CD4-positive, alpha-beta T cell treated with Interferon alpha-2 for 1 hour (primary cell): ENCODE data around the gene NR1D1.
A peak's percentile ranks its signal among the peaks of the same experiment; 100 is the strongest.

ENCODE experiments used
- DNase-seq, 2 donors: peaks; one replicate each; pipeline ENCODE4 v3.0.0-alpha.2; 2020 to 2022

Gene NR1D1

DNA sequence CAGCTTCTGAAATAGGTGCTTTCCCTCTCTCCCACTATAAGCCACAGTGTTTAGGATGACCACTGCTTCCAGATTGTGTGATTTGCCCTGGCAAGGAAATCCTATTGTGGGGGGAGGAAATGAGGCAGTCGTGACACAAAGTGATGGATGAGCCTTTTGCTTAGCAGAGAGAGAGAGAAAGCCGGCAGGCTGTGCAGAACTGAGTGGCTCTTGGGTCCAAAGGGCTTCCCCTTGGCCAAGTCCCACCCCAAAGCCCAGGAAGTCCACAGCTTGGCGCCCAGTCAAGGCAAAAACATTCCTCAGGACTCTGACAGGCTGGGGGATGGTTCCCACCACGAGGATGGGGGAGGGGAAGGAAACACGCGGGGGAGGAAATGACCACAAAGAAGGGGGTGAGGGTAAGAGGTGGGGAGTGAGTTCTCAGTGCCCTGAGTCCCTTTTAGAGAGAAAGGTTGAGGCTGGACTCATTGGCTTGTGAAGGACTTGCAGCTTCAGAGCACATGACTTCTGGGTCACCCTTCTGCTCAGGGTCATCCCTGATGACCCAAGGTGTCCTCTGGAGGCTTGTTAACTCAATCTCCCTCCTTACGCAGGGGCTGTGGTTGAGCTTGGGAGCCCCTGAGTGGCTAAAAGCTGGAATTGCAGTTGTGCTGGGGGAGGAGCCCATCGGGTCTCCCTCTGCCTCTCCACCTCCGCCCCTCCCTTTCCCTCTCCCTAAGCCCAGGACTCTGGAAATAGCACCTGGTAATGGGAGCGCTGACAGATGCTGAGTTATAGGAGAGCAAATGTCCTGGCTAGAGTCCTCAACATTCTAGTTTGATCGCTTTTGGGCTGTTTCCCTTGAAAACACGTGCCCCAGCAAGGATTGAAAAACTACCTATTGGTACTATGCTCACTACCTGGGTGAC lies 11.1 kb upstream of the NR1D1 start:
- peak; percentile 75 to 78 for DNase-seq

DNA sequence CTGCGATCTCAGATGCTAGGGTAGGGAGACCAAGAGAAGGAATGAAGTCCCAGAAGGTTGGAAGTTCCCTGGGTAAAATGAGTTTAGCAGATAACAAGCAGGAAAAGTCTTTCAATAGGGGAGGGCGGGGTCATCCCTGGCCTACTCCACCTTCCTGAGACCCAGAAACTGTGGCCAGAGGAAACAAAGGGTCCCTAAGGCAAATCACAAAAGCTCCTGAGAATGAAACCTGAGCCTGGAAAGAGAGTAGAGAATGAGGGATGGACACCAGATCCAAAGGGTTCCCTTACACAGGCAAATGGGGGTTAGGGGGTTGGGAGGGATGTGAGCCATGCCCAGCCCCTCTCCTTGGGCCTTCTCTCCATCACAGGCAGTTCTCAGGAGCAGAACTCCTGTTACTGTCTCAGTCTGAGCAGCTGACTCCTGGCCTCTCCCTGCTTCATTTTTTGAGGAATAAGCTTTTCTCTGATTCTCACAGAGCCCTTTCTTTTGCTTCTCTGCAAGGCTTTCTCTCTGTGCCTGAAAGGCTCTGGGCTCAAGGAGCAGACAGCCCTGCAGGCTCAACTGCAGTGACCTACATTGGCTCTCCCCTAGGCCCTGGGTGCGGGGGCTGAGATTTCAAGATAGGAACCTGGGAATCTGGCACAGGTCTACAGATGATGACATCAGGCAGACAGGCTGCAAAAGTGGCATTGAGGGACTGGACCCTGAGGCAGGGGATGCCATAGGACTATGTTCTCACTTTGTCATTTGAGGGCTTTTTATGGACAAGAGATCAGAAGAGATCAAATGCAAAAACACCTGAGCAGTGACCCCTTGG lies 9.8 kb upstream of the NR1D1 start:
- no peak for DNase-seq

DNA sequence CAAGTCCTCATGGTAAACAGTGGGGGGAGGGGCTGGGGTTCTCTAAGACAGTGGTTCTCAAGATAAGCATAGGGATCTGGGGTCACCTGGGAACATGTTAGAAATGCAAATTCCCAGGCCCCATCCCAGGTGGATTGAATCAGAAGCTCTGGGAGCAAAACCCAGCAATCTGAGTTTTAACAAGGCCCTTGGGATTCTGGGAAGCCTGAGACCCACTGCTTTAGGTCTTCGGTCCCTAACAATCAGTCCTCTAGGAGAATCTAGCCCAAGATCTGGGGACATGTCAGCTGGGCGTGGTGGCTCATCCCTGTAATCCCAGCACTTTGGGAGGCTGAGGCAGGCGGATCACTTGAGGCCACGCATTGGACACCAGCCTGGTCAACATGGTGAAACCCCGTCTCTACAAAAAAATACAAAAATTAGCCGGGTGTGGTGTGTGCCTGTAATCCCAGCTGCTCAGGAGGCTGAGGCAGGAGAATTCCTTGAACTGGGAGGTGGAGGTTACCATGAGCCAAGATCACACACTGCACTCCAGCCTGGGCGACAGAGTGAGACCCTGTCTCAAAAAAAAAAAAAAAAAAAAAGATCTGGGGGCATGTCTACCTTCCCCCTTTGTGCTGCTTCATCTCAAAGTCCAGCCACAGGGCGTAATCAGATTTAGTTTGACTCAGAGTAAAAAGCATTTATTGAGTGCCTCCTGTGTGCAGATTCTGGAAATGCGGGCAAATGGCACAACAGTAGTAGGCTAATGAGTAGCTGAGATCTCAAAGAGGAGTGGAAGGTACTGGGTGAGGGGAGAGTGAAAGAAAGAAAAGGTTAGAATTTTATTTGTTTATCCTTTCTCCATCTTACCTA lies 8.8 kb upstream of the NR1D1 start:
- DNase-seq: peak in 1 of 2 donors; percentile 36

DNA sequence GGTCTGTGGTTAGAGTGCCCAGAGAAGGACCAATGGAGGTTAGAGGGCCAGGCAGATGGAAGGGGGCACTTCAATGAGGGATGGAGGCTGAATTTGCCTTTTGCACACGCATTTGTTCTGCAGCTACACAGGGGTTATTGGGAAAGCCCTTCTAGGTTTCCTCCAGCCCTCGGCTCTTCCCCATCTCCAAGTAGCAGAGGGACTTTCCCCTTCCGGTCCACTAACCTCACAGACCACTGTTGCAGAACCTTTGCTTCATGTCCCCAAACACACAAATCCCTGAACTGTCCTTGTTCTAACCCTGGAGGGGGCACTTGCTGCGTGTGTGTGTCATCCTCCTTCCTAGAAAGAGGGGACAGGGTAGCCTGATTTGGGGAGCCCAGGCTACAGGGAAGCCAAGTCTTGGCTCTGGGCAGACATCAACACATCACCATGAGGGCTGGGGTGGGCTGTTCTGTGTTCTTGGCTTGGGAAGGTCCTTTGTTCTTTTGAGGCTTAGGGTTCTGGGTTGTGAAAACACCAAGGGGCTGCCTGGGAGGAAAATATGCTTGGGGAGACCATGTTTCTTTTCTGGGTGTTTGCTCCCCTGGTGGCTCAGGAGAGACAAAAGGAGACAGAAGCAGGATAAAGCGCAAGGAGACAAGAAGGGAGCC lies 7.3 kb upstream of the NR1D1 start:
- peak in 1 of 2 donors; percentile 32 for DNase-seq

DNA sequence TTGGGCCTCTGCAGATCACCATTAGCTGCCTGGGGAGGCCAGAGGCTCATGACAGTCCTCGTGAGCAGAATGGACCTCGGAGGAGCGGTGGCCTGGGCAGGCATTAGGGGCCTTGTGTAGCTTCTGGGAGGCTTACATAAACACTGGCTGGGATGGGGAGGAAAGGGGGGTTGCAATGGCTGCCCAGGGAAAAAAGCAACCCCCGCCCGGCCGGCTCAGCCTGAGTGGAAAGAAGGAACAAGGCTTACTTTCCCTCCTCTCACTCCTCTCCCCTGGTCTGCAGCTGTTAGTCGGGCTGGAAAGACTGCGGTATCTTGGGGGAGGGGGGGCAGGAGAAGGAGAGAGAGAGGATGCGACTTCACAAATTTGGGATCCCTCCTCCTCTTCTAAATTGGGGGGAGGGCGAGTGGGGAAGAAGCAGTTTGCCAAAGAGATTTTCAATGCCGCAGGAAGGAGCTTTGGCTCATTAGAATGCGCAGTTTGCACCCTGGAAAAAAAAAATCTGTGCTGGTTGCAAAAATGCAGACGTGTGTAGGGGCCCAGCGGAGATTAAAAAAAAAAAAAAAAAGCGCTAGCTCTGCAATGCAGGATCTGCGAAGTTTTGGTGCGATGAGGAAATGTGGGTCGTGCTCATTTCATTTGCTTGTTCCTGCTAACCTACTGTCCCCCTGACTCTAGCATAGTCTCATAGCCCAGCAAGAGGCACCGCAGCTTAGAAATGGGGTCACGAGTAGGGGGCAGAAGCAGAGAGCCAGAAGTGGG lies 6.6 kb upstream of the NR1D1 start:
- no peak for DNase-seq

DNA sequence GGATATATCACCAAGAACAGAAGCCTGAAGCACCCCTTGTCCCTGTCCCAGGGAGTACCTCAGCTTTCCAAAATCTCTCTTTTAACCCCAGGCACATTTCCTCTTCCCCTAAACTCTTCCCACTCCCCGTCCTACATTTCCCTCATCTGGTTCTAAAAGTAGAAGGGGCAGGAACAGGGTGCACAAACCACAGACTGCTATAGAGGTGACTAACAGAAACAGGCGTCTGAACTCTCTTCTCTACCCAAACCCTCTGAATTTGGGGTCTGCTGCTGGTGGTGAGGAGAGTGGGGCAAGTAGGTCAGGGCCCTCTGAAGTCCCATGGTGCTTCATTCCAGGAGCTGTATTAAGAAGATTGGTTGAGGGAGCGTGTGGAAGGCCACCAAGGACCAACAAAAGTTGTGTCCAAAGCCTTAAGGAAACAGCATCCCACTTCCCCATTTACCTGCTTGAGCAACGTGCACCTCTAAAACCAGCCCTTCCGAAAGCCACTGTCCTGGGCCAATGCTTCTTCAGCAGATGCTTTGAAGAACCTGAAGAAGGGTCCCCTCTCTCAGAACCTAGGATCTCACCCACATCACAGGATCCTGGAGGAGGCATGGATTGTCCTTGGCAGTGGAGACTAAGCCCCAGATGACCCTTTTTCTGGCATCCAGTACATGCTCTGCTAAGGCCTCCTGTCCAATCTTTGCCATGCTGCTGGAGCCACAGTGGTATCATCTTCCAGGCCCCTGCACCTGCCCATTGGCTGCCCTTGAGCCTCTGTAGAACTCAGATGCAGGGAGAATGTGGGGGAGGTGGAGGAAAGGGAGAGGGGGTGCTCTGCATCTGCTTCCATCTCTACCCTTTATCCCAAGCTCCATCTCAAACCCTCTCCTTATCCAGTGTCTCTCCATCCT lies 5.7 kb upstream of the NR1D1 start:
- DNase-seq: no peak

DNA sequence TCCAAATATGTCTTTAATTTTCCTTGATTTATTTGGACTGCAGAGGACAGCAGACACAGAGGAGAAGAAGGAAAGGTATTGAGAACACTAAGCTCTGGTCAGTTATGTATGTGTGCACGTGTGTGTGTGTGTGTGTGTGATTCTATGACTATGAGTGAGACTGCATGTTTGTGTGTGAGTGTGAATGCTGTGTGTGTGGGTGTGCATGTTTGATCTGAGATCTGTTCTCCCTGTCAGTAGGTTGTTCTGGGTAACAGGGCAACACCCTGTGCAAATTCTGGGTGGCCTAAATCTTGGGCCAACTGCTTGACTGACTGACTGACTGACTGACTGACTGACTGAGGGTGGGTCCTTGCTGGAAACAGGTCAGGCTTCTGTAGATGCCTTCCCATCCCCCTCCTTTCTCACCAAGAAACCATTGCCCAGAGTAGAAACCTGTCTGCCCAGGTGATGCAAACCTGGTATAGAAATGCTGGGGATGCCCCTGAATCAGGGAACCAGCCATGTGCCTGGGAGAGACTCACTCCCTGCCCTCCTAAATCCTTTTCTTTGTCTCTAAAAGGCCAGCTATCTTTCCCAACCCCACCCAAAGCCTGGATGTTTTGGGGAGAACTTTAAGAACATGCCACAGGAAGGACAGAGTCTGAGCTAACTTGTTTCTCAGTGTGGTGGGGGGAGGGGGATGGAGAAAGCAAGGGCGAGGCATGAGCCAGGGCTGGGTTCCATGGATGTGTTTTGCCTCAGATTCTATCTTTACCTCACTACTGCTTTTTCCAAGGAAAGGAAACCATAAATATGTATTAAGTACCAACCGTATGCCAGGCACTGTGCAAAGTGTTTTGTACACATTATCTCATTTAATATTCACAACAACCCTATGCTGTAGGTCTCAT lies 4.5 kb upstream of the NR1D1 start:
- DNase-seq: no peak

DNA sequence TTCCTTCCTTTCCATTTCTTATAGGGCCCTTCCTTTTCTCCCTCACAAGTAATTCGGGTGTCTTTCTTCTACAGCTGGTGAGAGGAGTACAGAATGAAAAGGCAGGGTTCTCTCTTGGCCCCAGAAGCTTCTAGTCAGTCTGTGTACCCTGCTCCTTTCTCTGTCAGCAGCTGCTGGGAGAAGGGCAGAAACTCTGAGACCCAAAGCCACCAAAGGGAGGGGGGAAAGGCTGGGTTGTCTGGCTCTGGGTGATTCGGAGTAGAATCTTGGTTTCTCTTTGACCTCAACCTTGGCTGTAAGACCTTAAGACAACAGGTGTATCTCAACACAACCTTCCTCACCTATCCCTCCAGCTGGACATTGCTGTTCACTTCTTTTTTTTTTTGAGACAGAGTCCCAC lies 3.3 kb upstream of the NR1D1 start:
- DNase-seq: no peak

DNA sequence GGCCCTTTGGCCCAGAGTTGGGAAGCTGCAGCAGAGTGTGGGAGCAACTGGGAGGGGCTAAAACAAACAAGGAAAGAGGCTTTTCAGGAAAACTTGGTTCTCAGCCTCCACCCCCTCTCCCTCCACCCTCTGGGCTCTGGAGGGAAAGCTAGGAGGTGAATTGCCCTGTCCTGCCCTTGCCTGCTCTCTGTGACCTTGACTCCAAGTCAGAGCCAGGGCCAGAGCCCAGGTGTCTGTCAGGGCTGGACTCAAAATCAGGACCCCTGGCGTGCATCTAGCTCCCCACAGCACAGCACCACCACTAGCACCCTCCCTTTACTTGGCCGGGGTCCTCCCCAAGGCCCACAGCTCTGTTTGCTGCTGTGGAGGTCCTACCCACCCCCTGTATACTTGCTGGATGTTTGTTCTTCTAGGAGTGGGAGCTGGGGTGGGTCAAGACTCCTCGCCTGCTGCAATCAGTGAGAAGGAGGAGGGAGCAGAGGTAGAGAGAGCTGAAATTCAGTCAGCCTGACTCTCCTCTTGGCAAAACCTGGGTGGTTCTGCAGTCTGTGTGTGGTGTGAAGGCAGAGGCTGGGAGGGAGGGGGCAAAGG lies 2.8 kb upstream of the NR1D1 start:
- DNase-seq: no peak

DNA sequence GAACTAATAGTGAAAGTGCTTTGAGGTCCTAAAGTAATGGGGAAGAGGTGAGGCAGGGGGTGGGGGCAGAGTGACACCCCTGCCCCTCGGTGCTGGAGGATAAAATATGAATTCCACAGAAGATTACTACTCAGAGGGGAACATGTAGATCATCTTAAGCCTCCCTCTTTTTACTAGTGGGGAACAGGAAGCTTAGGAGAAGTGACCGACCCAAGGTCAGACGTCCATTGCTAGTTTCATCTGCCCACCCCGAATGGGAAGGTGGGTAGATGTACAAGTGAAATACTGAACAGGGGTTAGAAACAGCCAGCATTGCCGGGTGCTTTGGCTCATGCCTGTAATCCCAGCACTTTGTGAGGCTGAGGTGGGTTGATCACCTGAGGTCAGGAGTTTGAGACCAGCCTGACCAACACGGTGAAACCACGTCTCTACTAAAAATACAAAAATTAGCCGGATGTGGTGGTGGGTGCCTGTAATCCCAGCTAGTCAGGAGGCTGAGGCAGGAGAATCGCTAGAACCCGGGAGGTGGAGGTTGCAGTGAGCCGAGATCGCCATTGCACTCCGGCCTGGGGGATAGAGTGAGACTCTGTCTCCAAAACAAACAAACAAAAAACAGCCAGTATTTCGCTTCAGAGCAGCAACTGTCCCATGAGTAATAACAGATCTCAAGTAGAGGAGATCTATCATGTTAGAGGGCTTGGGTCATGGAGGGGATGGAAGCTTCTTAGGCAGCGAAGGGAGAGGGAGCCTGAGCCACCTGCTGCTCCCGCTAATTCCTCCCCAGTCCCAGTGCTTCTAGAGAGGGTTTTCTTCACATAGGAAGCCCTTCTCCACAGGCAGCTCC lies 1.2 kb upstream of the NR1D1 start:
- no peak for DNase-seq

DNA sequence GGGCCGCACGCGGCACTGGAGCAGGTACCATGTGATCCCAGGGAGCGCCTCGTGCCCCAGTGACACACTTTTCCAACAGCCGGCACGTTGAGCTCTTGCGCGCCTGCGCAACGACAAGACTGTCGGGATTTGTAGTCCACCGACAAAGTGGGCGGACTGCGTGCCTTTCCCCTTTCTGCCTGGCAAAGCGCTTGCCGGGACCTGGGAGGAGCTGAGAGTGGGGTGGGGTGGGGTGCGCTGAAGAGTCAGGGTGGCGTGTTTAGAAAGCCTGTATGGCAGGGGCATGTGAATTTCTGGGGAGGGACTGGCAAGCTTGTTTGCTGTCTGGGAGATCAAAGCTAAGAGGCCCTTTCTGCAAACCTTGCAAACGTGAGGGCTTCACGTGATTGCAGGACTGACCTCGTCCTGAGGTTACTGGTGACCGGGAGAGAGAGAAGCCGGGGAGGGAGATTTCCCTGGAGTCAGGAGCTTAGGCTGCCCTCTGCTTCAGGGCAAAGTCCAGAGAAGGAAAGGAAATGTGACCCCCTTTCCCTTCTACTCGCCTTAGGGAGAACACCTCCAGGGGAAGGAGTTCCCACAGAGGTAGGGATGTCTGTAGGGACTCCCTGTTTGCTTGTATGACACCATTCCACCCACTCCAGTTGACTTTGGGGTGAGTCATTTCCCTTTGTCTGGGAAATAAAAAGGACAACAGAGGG lies 429 bp upstream of the NR1D1 start:
- peak; percentile 93 to 94 for DNase-seq

DNA sequence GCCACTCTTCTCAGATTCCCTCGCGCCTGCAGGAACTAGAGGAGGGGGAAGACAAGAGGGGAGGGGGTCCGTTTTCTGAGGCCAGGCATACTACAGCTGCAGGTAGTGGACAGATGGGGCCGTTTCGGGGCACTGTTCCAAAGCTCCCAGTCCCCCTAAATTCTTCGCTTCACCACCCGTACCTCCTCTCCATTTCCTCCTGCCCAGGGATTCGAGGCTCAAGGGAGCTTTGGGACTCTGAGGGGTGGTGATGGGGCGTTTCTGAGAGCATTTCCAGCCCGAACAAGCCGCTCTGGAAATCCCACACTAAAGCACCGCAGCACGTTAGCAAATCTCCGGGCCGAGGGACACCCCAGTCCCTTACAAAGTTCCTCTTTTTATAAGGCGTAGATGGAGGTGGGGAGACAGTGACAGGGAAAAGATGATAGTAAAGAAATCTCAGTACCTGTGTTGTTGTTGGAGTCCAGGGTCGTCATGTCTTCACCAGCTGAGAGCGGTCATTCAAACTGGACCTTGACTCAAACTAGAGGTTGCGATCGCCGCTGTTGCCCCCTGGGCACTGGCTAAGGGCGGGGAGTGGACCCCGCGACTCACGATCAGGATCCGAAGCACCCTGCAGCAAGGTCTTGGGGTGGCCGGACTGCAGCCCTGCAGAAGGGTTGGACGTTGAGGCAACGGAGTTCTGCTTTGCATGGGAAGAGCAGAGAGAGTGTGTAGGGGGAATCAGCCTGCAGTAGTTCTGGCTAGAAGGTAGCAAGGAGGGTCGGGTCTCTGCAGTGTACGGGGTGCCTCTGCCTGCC lies 570 bp downstream of the NR1D1 start:
- DNase-seq: peak in 1 of 2 donors; percentile 42

DNA sequence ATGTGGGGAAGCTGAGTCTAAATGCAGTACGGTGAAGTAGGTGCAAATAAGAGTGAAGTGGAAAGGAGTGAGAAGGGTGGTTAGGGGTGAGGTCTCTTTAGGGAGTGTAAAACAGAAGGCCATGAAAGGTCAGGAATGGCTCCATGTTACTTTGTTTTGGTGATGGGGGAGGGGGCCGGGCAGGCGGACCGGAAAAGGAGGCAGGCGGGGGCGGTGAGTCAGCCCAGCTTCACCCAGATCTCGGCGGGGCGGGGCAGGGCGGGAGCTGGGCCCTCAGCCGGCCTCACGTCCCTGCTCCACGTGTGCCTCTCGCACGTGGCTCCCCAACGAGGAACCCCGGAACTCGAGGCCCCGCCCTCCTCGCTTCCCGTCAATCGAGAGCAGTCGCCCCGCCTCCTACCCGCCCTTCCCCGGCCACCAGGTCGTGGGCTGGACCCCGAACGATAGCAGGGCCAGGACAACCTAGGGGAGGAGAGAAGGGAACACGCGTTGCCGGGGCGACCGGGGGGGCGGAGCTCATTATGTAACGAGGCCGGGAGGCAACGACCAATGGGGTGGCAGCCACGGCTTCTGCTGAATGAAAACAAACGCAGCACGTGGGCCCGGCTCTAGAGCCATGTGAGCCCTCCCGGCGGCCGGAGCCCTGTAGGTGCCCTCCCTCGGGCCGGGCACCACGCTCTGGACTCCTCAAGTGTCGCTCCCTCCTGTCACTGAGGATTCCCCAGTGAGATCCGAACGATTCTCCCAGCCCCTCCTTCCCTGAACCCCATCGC lies 1.4 kb downstream of the NR1D1 start:
- DNase-seq: peak; percentile 99 to 100

DNA sequence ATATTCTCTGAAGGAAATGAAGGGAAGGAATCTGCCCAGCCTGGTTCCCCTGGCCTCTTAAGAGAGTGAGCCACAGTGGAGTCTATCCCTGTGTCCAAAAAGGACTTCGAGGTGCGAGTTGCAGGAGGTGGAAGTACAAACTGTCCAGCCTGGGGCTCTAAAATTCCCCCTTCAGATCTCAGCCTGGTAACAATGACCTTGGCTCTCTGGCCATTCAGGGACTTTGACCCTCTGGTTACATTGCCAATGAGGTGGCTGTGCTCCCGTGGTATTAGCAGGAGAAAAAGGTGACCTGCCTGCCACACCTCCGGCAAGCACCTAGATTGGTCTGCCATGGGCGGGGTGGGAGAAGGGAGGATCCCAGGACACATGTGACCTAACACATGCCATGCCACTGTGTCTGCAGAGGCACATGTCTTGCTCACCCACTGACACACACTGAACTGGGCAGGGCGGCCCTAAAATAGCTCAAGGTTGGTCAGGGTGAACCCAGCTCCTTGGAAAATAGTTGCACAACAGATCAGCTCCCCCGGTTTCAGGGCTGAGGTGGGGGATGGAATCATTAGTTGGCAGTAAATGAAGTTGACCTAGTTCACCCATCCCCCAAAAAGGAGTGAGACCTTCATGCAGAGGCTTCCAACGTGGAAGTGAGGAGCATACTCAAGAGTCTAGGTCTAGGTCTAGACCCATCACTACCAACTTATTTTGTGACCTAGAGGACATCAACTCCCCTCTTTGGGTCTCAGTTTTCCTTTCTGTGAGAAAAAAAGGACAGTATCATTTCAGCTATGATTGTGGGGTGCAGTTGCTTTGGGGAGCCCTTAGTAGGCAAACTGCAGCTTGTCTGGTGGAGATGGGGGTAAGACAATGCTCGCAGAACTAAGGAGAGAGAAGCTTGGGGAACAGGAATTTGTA lies 2.2 kb downstream of the NR1D1 start:
- DNase-seq: peak in 1 of 2 donors; percentile 23

DNA sequence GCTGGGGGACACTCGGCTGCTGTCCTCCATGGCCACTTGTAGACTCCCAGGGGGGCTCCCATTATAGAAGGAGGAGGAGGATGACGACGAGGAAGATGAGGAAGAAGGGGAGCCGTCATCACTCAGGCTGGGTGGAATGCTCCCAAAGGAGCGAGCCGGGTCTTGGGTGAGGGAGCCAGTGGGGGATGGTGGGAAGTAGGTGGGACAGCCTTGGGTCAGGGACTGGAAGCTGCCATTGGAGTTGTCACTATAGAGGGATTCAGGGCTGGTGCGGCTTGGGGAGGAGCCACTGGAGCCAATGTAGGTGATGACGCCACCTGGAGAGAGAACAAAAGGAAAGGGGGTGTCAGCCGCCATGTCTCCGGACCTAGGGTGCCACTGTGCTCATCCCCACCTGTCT lies 3.3 kb downstream of the NR1D1 start:
- no peak for DNase-seq
